Adrenal gland (tissue), 5 donors: ENCODE results near the gene NINL.

ENCODE experiments used
- POLR2A ChIP-seq, 2 donors: fragments of 450-650 bp; IDR thresholded peaks; one replicate each; pipeline ENCODE4 v1.6.1; 2017; ENCODE audit warnings: antibody characterized with exemption in 2 of 2, mild to moderate bottlenecking in 2 of 2, moderate library complexity in 1 of 2
- TF ChIP-seq, protein P1 (sequence below), 6 experiments: fragments of 450-650 bp in 4 of 6; fragments of 200-600 bp in 2 of 6; sonication (generic) in 1 of 6; IDR thresholded peaks; 1 replicate in 5 of 6; 2 replicates in 1 of 6; pipeline versions ENCODE4 v1.5.1 to v1.8.0; 2016 to 2021; ENCODE audit warnings: antibody characterized with exemption in 6 of 6, mild to moderate bottlenecking in 2 of 6, moderate library complexity in 1 of 6
- donor health status: DM: no; HTN: no; CAD: no.

DNA sequence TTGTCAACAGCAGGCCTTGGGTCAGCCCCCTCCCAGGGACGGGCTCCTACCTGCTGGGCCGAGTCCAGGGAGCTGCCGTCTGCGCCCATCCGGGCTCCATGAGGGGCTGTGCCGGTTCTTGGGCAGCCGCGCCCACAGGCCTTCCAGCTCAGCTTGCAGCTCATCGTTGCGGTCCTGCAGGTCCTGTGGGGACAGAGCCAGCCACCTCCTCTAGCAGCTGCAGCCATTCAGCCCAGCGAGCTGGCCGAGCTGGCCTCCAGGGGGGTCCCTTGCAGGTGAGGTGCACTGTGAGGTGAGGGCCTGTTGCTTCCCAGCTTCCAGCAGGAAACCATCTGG lies 103.4 kb downstream of the NINL start:
- TF ChIP-seq, protein P1, sequence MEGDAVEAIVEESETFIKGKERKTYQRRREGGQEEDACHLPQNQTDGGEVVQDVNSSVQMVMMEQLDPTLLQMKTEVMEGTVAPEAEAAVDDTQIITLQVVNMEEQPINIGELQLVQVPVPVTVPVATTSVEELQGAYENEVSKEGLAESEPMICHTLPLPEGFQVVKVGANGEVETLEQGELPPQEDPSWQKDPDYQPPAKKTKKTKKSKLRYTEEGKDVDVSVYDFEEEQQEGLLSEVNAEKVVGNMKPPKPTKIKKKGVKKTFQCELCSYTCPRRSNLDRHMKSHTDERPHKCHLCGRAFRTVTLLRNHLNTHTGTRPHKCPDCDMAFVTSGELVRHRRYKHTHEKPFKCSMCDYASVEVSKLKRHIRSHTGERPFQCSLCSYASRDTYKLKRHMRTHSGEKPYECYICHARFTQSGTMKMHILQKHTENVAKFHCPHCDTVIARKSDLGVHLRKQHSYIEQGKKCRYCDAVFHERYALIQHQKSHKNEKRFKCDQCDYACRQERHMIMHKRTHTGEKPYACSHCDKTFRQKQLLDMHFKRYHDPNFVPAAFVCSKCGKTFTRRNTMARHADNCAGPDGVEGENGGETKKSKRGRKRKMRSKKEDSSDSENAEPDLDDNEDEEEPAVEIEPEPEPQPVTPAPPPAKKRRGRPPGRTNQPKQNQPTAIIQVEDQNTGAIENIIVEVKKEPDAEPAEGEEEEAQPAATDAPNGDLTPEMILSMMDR (IDR thresholded peaks at IDR 0.05) = no peak
- no peak for TF ChIP-seq POLR2A (IDR thresholded peaks at IDR 0.05)
